SK-N-SH treated with all-trans-retinoic acid at 6 μM for 48 hours (cell line): ENCODE results near the gene FIGN.

Source experiments
- ARNTL ChIP-seq: fragments of 450-650 bp; formaldehyde crosslinking; IDR thresholded peaks from 2 replicates; pipeline ENCODE4 v1.5.0; 2020; ENCODE audit warnings: low read depth, mild to moderate bottlenecking, moderate library complexity, borderline replicate concordance
- BACH2 ChIP-seq: fragments of 250-450 bp; sonication (Bioruptor Pico); IDR thresholded peaks from 2 replicates; pipeline ENCODE4 v1.9.0; 2021; ENCODE audit warnings: mild to moderate bottlenecking, borderline replicate concordance
- OSR1 ChIP-seq: fragments of 250-450 bp; sonication (Bioruptor Pico); IDR thresholded peaks from 2 replicates; pipeline ENCODE4 v1.8.0; 2022; ENCODE audit warnings: moderate library complexity, mild to moderate bottlenecking, inconsistent platforms
- PPARA ChIP-seq: fragments of 250-450 bp; sonication (Bioruptor Pico); IDR thresholded peaks from 2 replicates; pipeline ENCODE4 v1.5.0; 2020; ENCODE audit warnings: mild to moderate bottlenecking, borderline replicate concordance
- RARB ChIP-seq: fragments of 250-450 bp; sonication (Bioruptor Pico); IDR thresholded peaks from 2 replicates; pipeline ENCODE4 v1.8.0; 2021; ENCODE audit warnings: mild to moderate bottlenecking, moderate library complexity
- TOX ChIP-seq: fragments of 250-450 bp; sonication (Bioruptor Pico); IDR thresholded peaks from 2 replicates; pipeline ENCODE4 v1.8.0; 2021; ENCODE audit warnings: mild to moderate bottlenecking, moderate library complexity, borderline replicate concordance
- ZFP30 ChIP-seq: fragments of 450-650 bp; formaldehyde crosslinking; IDR thresholded peaks from 2 replicates; pipeline ENCODE4 v1.5.0; 2022; ENCODE audit warnings: mild to moderate bottlenecking, moderate library complexity
- ZNF70 ChIP-seq: fragments of 450-650 bp; formaldehyde crosslinking; IDR thresholded peaks from 2 replicates; pipeline ENCODE4 v1.5.0; 2020; ENCODE audit warnings: mild to moderate bottlenecking, moderate library complexity
- ZNF8 ChIP-seq: fragments of 450-650 bp; formaldehyde crosslinking; IDR thresholded peaks from 2 replicates; pipeline ENCODE4 v1.5.0; 2020; ENCODE audit warnings: mild to moderate bottlenecking, moderate library complexity
- TF ChIP-seq, protein P1 (sequence below): fragments of 250-450 bp; sonication (Bioruptor Pico); IDR thresholded peaks from 2 replicates; pipeline ENCODE4 v1.5.1; 2020; ENCODE audit warnings: low read depth, mild to moderate bottlenecking, moderate library complexity

DNA sequence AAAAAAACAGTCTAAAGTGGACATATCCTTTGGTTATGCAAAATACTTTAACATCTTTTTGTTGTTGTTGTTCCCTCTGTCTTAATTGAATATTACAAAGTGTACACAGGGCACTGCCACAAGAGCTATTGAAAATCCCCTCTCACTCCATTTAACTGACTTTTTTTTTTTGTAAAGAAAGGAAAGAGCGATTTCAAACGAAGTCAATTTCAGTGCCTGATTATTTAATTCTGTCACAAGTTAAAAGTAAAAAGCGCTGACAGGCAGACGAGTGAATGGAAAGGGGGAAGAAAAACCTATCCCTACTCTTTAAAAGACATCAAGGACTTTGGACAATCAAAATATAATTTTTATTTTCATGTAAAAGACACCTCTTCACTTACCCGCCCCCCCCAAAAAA lies 1.9 kb downstream of the FIGN start:
- no peak for TF ChIP-seq ZNF70 (CRISPR knock-in tag)
- no peak for TF ChIP-seq RARB (CRISPR knock-in tag)
- no peak for TF ChIP-seq PPARA (CRISPR knock-in tag)
- TF ChIP-seq BACH2 (CRISPR knock-in tag), result no peak
- no peak for TF ChIP-seq ZNF8
- TF ChIP-seq OSR1, result no peak
- TF ChIP-seq ZFP30 (CRISPR knock-in tag), result no peak
- TF ChIP-seq ARNTL (CRISPR knock-in tag), result no peak
- TF ChIP-seq, protein P1, sequence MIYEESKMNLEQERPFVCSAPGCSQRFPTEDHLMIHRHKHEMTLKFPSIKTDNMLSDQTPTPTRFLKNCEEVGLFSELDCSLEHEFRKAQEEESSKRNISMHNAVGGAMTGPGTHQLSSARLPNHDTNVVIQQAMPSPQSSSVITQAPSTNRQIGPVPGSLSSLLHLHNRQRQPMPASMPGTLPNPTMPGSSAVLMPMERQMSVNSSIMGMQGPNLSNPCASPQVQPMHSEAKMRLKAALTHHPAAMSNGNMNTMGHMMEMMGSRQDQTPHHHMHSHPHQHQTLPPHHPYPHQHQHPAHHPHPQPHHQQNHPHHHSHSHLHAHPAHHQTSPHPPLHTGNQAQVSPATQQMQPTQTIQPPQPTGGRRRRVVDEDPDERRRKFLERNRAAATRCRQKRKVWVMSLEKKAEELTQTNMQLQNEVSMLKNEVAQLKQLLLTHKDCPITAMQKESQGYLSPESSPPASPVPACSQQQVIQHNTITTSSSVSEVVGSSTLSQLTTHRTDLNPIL (CRISPR knock-in tag), result no peak
- TF ChIP-seq TOX, result no peak
